HEK293T (cell line): ENCODE data around the gene APEX2.
A peak's percentile ranks its signal among the peaks of the same experiment; 100 is the strongest.

Experiments used
- CTCF ChIA-PET: fragments of 350-600 bp; formaldehyde crosslinking; extraction: SDS; loops from one replicate; lab custom pipeline; 2021; ENCODE audit warnings: antibody characterized with exemption, inconsistent platforms; lab: Yijun Ruan, JAX
- POLR2A ChIA-PET: fragments of 350-600 bp; formaldehyde crosslinking; extraction: SDS; loops from one replicate; lab custom pipeline; 2020; ENCODE audit warnings: antibody characterized with exemption, inconsistent platforms; lab: Yijun Ruan, JAX
- DNase-seq: peaks from one replicate; pipeline ENCODE4 v3.0.0; 2012; ENCODE audit warnings: mixed read lengths; ENCODE audit errors: extremely low spot score
- ARNT ChIP-seq: fragments of 450-650 bp; IDR thresholded peaks from 2 replicates; pipeline ENCODE4 v1.6.1; 2017; ENCODE audit warnings: mild to moderate bottlenecking
- BHLHE40 ChIP-seq: fragments of 450-650 bp; IDR thresholded peaks from 2 replicates; pipeline ENCODE4 v1.6.1; 2016; ENCODE audit warnings: mild to moderate bottlenecking, moderate library complexity, borderline replicate concordance
- CTBP1 ChIP-seq: fragments of 450-650 bp; IDR thresholded peaks from 2 replicates; pipeline ENCODE4 v1.6.1; 2016; ENCODE audit warnings: borderline replicate concordance
- ELF4 ChIP-seq: fragments of 450-650 bp; IDR thresholded peaks from 2 replicates; pipeline ENCODE4 v1.6.1; 2017; ENCODE audit warnings: antibody characterized with exemption
- FOXA1 ChIP-seq: fragments of 450-650 bp; IDR thresholded peaks from 2 replicates; pipeline ENCODE4 v1.6.1; 2016; ENCODE audit warnings: mild to moderate bottlenecking
- FOXK2 ChIP-seq: fragments of 450-650 bp; IDR thresholded peaks from 2 replicates; pipeline ENCODE4 v1.6.1; 2016; ENCODE audit warnings: mild to moderate bottlenecking
- FOXM1 ChIP-seq: fragments of 450-650 bp; IDR thresholded peaks from 2 replicates; pipeline ENCODE4 v1.6.1; 2017; ENCODE audit warnings: mild to moderate bottlenecking, borderline replicate concordance
- HDGF ChIP-seq: fragments of 450-650 bp; IDR thresholded peaks from 2 replicates; pipeline ENCODE4 v1.6.1; 2017; ENCODE audit warnings: antibody characterized with exemption, borderline replicate concordance
- L3MBTL2 ChIP-seq: fragments of 450-650 bp; conservative IDR thresholded peaks from 2 replicates; pipeline ENCODE4 v1.6.1; 2016; ENCODE audit warnings: mild to moderate bottlenecking
- LEF1 ChIP-seq: fragments of 450-650 bp; IDR thresholded peaks from 2 replicates; pipeline ENCODE4 v1.6.1; 2017; ENCODE audit warnings: mild to moderate bottlenecking, borderline replicate concordance
- NFRKB ChIP-seq: fragments of 450-650 bp; IDR thresholded peaks from 2 replicates; pipeline ENCODE4 v1.6.1; 2016; ENCODE audit warnings: mild to moderate bottlenecking, moderate library complexity
- SP1 ChIP-seq: fragments of 450-650 bp; IDR thresholded peaks from 2 replicates; pipeline ENCODE4 v1.6.1; 2017
- SUZ12 ChIP-seq: fragments of 450-650 bp; IDR thresholded peaks from 2 replicates; pipeline ENCODE4 v1.6.1; 2016; ENCODE audit warnings: mild to moderate bottlenecking
- TARDBP ChIP-seq: fragments of 450-650 bp; IDR thresholded peaks from 2 replicates; pipeline ENCODE4 v1.6.1; 2016
- ZNF384 ChIP-seq: fragments of 450-650 bp; IDR thresholded peaks from 2 replicates; pipeline ENCODE4 v1.6.1; 2016
- TF ChIP-seq, protein P1 (sequence below): fragments of 450-650 bp; IDR thresholded peaks from 2 replicates; pipeline ENCODE4 v1.6.1; 2016

APEX2 gene, protein sequence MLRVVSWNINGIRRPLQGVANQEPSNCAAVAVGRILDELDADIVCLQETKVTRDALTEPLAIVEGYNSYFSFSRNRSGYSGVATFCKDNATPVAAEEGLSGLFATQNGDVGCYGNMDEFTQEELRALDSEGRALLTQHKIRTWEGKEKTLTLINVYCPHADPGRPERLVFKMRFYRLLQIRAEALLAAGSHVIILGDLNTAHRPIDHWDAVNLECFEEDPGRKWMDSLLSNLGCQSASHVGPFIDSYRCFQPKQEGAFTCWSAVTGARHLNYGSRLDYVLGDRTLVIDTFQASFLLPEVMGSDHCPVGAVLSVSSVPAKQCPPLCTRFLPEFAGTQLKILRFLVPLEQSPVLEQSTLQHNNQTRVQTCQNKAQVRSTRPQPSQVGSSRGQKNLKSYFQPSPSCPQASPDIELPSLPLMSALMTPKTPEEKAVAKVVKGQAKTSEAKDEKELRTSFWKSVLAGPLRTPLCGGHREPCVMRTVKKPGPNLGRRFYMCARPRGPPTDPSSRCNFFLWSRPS

DNA sequence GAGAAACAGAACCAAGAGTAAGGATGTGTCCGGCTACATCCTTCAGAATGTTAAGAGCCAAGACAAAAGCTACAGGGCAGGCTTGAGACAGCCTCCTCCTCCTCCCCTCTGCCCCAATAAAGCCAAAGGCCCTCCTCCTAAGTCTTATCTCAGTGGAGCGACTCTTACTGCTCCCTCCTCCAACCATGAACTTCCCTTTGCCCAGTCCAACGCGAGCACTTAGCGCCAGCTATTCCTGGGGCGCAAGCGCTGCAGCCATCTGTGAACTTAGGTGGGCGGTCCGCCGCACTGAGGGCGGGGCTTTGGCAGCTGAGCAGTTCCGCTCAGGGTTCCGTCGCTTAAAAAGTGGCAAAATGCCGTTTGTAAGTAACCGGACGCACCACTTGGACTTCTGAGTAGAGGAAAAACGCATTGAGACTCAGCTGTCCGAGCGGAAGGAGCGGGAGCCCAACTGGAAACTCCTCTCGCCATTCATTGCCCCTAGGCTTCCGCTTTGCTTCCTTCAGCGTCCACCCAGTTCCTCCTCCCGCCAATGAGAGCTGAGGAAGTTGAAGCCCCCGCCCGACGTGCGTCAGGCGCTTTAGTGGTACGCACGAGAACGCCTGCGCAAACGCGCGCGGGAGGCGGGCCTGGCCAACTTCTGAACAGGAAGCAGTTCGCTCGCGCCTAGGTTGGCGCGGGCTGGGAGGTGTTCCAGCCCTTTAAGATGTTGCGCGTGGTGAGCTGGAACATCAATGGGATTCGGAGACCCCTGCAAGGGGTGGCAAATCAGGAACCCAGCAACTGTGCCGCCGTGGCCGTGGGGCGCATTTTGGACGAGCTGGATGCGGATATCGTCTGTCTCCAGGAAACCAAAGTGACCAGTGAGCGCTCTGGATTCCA is at the start of gene APEX2:
APEX2 (plus strand) TSS at position 647 of the 882 bp plus-strand sequence; CDS start at position 707, 60 bp downstream.
- CTCF ChIA-PET: no interaction called here
- DNase-seq: peak; percentile 81
- POLR2A ChIA-PET: interaction anchor here (0.7 to 2.1 kb wide), 25 partner anchors 9 to 1747 kb away, joined by 3 to 24 read pairs (median 4); partner anchors contain the start of genes ALAS2, GNL3L, MAGED2 and TRO
- TF ChIP-seq BHLHE40 (no peak), L3MBTL2 (peak; percentile 37; the same call in 1 of the 2 replicates), HDGF (no peak), ZNF384 (no peak), CTBP1 (no peak), ELF4 (peak; percentile 57), SUZ12 (no peak), NFRKB (no peak), LEF1 (no peak), SP1 (no peak), FOXM1 (no peak), TARDBP (no peak), FOXK2 (no peak), FOXA1 (no peak)
- TF ChIP-seq, protein P1, sequence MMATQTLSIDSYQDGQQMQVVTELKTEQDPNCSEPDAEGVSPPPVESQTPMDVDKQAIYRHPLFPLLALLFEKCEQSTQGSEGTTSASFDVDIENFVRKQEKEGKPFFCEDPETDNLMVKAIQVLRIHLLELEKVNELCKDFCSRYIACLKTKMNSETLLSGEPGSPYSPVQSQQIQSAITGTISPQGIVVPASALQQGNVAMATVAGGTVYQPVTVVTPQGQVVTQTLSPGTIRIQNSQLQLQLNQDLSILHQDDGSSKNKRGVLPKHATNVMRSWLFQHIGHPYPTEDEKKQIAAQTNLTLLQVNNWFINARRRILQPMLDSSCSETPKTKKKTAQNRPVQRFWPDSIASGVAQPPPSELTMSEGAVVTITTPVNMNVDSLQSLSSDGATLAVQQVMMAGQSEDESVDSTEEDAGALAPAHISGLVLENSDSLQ: no peak

DNA sequence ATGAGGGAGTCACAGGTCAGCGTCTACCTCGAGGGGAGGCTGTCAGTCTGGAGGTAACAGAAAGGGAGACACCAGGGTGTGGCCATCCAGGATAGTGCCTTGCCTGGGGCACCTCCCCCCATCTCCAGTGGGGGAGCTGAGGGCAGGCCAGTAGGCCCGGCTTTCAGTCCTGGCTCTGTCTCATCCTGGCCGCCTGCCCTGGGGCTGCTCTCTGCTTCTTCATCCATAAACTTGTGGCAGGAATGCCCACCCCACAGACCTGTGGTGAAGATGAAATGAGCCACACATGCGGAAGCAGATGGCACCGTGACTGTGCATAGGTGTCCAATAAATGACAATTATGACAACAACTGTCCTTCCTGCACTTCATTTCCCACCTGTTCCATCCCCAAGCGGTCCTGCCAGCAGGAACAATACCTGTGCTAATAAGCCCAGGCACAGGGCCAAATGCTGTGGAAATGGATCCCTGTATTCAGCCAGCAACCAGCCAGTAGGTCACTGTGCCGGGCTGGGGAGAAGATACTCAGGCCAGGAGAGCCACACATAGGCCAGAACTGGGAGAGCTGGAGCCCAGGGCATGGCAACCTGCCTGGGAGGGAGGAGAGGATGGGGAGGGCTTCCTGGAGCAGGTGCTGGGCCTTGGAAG is 49.3 kb upstream of the APEX2 start:
- no peak for DNase-seq
- TF ChIP-seq, protein P1: no peak
- TF ChIP-seq CTBP1: no peak
- ChIA-PET CTCF (no interaction called here), POLR2A (no interaction called here)

DNA sequence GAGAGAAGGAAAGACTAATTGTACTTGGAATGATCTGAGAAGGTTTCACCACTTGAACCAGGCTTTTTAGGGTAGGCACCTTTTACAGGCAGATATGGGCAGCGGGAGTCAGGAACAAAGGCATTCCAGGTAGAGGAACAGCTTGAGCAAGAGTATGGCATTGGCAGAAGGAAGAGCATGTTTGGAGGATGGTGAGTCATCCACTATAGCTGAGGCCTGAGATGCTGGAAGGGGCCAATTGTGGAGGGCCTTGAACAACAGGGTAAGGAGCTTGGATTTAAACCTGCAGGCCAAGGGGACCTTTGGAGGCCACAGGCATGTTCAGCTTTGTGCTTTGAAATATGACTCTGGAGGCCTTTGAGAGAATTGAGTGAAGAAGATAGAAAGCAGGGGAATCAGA is 38.4 kb upstream of the APEX2 start:
- no peak for DNase-seq
- CTCF ChIA-PET: no interaction called here
- TF ChIP-seq ZNF384: no peak
- no peak for TF ChIP-seq ELF4
- no peak for TF ChIP-seq SP1
- TF ChIP-seq HDGF: no peak
- no peak for TF ChIP-seq TARDBP
- no peak for TF ChIP-seq L3MBTL2
- TF ChIP-seq BHLHE40: no peak
- TF ChIP-seq SUZ12: no peak
- TF ChIP-seq CTBP1: no peak
- no peak for TF ChIP-seq LEF1
- TF ChIP-seq FOXK2: no peak
- TF ChIP-seq FOXM1: no peak
- TF ChIP-seq, protein P1: no peak
- no peak for TF ChIP-seq NFRKB
- no peak for TF ChIP-seq ARNT
- no peak for TF ChIP-seq FOXA1
- POLR2A ChIA-PET: interaction anchor here (1.0 to 2.0 kb wide), 2 partner anchors 38 to 41 kb away, joined by 3 to 8 read pairs; partner anchors contain the start of genes APEX2 and TRO

DNA sequence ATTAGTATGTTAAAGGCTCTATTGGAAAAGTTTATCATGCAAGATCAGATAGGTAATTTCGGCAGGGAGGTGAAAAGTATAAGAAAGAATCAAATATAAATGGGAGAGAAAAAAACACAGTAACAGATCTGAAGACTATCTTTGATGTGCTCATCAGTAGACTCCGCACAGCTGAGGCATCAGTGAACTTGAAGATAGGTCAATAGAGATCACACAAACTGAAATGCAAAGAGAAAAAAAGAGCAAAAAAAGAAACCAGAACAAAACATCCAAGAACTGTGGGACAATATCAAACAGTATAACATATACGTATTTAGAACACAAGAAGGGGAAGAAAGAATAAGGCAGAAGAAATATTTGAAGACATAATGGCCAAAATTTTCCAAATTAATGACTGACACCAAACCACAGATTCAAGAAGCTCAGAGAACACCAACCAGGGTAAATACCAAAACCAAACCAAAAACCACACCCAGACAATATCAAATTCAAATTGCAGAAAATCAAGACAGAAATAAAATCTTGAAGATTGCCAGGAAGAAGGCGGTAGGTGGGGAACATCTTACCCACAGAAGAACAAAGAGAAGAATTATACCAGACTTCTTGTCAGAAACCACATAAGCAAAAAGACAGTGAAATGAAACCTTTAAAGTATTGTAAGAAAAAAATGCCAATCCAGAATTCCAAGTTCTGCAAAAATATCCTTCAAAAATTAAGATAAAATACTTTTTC is 35.2 kb upstream of the APEX2 start:
- ChIA-PET POLR2A (no interaction called here), CTCF (no interaction called here)
- TF ChIP-seq ARNT (no peak), FOXM1 (no peak), BHLHE40 (no peak), SUZ12 (no peak), ELF4 (no peak), HDGF (no peak), FOXA1 (no peak), CTBP1 (no peak), NFRKB (no peak), SP1 (no peak), L3MBTL2 (no peak), ZNF384 (no peak), FOXK2 (no peak)
- TF ChIP-seq, protein P1: no peak
- no peak for DNase-seq
